ENCODE results near the gene SS18L1. TPM values are rescaled to one million over a fixed set of nuclear protein-coding genes. Genes with fewer than 3 reads are reported as not detected.

SS18L1 gene
- polyA plus RNA-seq, 1 of the 3 experiments (the other 2 are of a cell fraction): 10.7 TPM

GRCh38 chr20:62104234-62104789, 39.3 kb upstream of the SS18L1 start:
- Histone ChIP-seq H3K27me3 (ENCODE audit: insufficient read depth) (no peaks in the 10 kb centered on the region), H3K4me1 (ENCODE audit: control insufficient read depth in 1 of 2, insufficient read depth in 2 of 2, low read depth in 1 of 2, low read length in 1 of 2) (no peaks in the 10 kb centered on the region), H3F3A (replicated peaks; ENCODE audit: insufficient read depth) (no peaks in the 10 kb centered on the region), H2AFZ (ENCODE audit: low read depth) (no peak overlapping the region), H3K36me3 (replicated peaks in 1 of 2; ENCODE audit: control insufficient read depth in 1 of 2, insufficient read depth in 2 of 2, low read length in 1 of 2) (no peaks in the 10 kb centered on the region), H3K9me2 (no peaks in the 10 kb centered on the region), H3K4me2 (no peak overlapping the region), H3K79me2 (ENCODE audit: insufficient read depth) (no peaks in the 10 kb centered on the region), H4K20me1 (ENCODE audit: insufficient read depth) (no peaks in the 10 kb centered on the region), H3K9ac (no peak overlapping the region), H3K27ac (ENCODE audit: low read depth in 2 of 2, low read length in 1 of 2) (no peak overlapping the region), H3K9me3 (0 out of 2 replicates have a peak, but pooled peaks cover 3% of the 10 kb centered on the region), H3K4me3 (ENCODE audit: low read depth in 2 of 2, low read length in 1 of 2) (no peak overlapping the region)
- TF ChIP-seq FOSL2 (IDR thresholded peaks at IDR 0.05; ENCODE audit: borderline replicate concordance, low read depth) (no peak), EP300 (IDR thresholded peaks at IDR 0.05; ENCODE audit: borderline replicate concordance in 1 of 2, low read depth in 1 of 2, low read length in 1 of 2) (no peak), SMC3 (IDR thresholded peaks at IDR 0.05; ENCODE audit: low read depth, low read length) (no peak), EZH2phosphoT487 (IDR thresholded peaks at IDR 0.05; ENCODE audit: borderline replicate concordance, low read depth) (no peak), REST (IDR thresholded peaks at IDR 0.05; ENCODE audit: low read depth, low read length) (no peak), TCF12 (IDR thresholded peaks at IDR 0.05) (no peak), FOXM1 (IDR thresholded peaks at IDR 0.05; ENCODE audit: low read depth) (no peak), NRF1 (IDR thresholded peaks at IDR 0.05; ENCODE audit: low read depth, low read length) (no peak), RXRA (IDR thresholded peaks at IDR 0.05; ENCODE audit: borderline replicate concordance, low read depth) (no peak), ZBTB33 (IDR thresholded peaks at IDR 0.05; ENCODE audit: borderline replicate concordance, low read depth) (no peak), GABPA (IDR thresholded peaks at IDR 0.05; ENCODE audit: low read depth) (no peak), GATA2 (CRISPR knock-in tag; IDR thresholded peaks at IDR 0.05) (no peak)
- ChIA-PET POLR2A (no interaction called here), CTCF (interaction anchor here (1.4 kb wide), 1 partner anchor 30 kb away, joined by 3 read pairs; no protein-coding TSS in a partner anchor)
- 41% methylated on average over 11 of the region's 15 CpGs for WGBS (ENCODE audit: low lambda C conversion rate)
- no peak for DNase-seq

Measured in SK-N-SH (cell line).